ENCODE data around the gene VWF.
"Not testable (repeated sequence)": the region's sequence is repeated elsewhere in the genome, so short reads cannot be mapped to it uniquely, and the experiment has no call there.

VWF gene

DNA sequence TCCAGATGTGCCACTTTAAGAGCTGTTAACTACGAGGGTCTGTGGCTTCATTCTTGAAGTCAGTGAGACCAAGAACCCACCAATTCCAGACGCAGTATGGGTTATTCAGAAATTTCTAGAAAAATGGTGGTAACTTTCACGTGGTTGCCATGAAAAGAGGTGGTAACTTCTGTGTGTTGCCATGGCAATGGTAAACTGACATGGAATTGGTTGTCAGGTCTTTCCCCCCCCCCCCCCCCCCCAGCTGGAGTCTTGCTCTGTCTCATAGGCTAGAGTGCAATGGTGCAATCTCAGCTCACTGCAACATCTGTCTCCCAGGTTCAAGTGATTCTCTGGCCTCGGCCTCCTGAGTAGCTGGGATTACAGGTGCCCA, 18.8 kb upstream of the VWF start:
- no peak for ATAC-seq

DNA sequence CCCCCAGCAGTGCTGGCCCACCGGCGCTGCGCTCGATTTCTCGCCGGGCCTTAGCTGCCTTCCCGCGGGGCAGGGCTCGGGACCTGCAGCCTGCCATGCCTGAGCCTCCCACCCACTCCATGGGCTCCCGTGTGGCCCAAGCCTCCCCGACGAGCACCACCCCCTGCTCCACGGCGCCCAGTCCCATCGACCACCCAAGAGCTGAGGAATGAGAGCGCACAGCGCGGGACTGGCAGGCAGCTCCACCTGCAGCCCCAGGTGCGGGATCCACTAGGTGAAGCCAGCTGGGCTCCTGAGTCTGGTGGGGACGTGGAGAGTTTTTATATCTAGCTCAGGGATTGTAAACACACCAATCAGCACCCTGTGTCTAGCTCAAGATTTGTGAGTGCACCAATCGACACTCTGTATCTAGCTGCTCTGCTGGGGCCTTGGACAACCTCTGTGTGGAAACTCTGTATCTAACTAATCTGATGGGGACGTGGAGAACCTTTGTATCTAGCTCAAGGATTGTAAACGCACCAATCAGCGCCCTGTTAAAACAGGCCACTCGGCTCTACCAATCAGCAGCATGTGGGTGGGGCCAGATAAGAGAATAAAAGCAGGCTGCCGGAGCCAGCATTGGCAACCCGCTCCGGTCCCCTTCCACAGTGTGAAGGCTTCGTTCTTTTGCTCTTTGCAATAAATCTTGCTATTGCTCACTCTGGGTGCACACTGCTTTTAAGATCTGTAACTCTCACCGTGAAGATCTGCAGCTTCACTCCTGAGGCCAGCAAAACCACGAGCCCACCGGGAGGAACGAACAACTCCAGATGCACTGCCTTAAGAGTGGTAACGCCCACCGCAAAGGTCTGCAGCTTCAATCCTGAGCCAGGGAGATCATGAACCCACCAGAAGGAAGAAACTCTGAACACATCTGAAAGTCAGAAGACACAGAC, 18.2 kb upstream of the VWF start:
- ATAC-seq: not testable (repeated sequence)

DNA sequence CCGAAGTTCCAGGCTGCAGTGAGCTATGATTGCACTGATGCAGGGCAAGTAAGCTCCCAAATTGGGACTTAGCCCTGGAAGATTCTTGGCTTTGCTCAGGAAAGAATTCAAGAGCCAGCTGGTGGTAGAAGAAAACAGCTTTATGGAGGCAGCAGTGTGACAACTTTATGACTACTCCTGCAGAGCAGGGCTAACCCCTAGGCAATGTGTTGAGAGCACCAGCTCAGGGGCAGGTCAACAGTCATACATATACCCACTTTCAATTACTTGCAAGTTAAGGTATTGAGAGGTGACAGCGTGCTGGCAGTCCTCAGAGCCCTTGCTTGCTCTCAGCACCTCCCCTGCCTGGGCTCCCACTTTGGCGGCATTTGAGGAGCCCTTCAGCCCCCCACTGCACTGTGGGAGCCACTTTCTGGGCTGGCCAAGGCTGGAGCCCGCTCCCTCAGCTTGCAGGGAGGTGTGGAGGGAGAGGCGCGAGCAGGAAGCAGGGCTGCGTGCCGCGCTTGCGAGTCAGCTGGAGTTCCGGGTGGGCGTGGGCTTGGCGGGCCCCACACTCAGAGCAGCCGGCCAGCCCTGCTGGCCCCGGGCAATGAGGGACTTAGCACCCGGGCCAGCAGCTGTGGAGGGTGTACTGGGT, 17.4 kb upstream of the VWF start:
- ATAC-seq: peak; percentile 73 to 79

- ATAC-seq: peak; percentile 78 to 83
Measured at GRCh38 chr12:6140651-6141447, 16.4 kb upstream of the VWF start.

DNA sequence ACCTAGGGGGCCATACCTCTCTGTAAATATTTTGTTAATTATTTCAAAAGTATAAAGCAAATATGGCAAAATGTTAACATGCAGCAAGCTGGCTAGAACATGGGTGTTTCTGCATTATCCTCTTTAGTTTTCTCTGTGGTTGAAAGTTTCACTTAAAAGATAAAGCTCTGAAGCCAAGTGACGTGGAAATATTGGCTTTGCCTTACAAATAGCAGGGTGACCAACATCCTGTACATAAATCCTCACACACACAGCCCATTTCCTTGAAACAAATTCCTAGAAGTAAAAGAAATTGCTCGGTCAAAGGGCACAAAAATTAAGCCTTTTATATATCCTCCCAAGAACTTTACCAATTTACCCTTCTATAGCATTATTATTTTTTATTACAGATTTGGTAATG, 10.6 kb upstream of the VWF start:
- ATAC-seq: no peak

DNA sequence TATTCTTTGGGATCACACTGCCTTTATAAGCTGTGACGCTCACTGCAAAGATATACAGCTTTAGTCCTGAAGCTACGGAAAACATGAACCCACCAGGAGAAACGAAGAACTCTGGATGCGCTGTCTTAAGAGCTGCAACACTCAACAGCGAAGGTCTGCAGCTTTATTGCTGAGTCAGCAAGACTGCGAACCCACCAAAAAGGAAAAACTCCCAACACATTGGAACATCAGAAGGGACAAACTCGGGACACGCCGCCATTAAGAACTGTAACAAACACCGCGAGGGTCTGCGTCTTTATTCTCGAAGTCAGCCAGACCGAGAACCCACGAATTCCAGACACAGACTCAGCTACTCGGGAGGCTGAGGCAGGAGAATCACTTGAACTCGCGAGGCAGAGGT, 9.2 kb upstream of the VWF start:
- ATAC-seq: no peak

- no peak for ATAC-seq
Measured at GRCh38 chr12:6132496-6132895, 8.0 kb upstream of the VWF start.

GRCh38 chr12:6125310-6125608, 789 bp upstream of the VWF start:
- no peak for ATAC-seq

DNA sequence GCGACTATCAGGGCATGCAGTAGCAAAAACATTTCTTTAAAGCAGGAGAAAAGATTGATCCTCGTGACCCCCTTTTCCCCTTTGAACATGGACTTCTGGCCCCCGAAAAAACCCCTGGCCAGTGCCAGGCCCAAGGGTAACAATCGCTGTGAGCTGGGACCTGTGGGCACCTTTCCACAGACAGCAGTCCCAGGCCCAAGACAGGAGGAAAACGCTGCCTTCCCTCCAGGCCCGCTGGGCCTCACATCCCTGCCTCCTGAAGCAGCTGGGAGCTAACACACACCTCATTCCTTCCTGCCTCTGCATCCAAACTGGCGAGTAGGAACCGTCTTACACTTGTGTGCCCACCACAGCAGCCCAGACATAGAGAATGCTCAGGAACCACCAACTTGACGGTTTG, 1.2 kb downstream of the VWF start:
- no peak for ATAC-seq

GRCh38 chr12:6122201-6122600, 2.3 kb downstream of the VWF start:
- no peak for ATAC-seq

DNA sequence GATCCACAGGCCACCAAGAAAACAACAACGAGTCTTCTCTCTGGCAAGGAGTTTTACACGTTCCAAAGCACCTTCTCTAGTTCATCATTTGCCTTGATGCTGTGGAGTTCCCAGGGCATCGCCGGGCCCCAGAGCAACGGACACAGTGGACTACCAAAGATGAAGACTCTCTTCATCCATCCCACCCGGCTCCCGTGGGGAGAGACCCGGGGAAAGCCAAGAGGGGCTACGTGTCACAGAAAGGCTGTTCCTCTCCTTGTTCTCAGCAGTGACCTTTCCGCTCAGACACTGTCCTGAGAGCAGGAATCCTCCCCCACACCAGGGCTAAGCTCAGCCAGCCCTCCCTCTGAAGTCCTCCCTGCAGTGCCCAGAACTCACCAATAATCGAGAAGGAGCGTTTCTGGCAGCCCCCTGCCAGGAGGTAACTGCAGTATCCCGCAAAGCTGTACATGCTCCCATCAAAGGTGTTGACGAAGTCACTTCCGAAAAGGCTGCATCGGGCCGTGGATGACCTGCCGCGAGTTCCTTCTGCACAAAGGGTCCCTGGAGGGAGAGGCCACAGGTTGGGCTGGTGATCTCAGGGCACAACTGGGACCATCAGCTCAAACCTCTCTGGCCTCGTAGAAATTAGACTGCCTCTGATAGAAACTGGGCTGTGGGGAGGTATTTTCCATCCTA, 3.5 kb downstream of the VWF start:
- no peak for ATAC-seq

DNA sequence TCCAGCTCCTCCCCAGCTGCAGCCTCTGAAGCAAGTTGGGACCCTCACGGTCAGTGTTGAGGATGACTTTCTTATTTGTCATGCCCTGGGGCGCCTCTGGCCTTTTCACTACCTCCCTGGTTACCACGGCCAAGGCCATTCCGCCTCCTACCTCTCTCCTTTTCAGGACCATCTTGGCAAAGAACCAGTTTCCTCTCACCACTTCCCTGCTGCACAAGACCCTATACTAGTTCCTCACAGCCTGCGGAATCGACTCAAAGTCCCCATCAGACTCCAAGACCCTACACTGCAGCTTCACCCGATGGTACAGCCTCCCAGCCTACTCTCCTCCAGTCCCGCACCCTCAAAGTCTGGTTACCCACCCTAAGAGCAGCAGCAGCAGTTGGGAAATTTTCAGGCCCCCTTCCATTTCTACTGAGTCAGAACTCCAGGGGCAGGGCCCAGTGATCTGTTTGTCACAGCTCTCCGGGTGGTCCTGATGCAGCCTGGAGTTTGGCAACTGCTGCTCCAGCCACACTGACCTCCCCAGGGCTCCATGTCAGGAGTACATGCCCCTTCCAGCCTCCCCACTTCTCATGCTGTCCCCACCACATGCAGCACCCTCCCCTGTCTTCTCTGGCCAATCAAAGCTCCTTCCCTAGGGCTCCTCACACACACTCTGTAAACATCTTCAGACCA, 5.4 kb downstream of the VWF start:
- no peak for ATAC-seq

DNA sequence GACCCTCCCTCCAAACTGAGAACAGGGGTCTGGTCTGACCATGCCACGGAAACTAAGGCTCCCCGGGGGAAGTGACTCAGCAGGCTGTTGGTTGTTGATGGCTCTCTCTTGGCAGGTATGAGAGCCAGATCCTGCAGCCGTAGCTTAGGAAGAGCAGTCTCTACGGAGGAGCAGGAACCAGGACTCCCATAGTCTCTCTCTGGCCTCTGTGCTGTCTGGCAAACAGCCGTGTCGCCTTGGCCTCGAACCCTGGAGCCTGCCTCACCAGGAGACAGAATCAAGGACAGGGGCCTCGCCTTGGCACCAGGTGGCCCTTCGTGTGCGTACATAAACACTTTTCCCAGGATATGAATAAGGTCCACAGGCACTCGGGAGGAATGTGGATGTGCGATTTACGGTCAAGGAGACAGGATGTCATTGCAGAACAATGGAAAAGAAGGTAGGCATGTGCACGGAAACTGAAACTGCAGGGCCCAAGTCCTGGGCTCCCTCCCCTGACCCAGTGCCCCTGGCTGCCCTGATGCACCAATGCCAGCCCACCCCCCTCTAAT, 7.9 kb downstream of the VWF start:
- no peak for ATAC-seq

GRCh38 chr12:6115389-6115788, 9.1 kb downstream of the VWF start:
- peak; percentile 63 to 72 for ATAC-seq

DNA sequence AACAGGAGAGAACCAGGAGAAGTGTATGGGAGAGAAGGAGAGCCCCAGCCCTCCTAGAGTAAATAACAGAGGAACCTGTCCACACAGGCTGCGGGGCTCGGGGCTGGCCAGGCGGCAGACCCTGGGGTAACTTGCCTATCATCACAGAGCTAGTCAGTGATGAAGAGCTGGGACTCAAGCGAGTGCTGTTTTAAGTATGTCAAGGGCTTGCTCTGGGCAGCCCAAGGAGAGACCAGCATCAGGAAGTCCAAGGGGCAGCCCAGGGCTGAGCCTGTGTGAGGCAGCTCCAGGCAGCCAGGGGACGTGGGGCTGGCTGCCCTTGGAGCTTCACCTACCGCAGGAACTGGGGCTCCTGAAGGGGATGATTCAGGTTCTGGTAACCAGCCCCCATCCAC, 10.0 kb downstream of the VWF start:
- no peak for ATAC-seq

GRCh38 chr12:6113691-6114475, 10.6 kb downstream of the VWF start:
- no peak for ATAC-seq

DNA sequence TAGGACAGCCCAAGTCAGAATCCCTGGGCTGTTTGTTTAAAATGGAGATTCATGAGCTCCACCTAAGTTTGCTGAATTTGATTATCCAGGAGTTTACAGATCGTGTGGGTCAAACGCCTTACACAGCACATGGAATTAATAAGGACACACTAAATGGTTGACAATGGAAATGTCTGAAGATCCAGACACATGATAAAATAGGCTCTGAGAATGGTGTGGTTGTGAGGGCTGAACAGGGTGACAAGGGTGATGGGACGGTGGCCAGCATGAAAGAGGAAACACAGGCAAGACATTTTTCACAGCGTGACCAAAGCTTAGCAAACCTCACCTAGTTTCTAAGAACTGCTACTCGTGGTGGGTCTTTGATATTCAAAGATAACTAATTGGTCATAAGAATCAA, 12.5 kb downstream of the VWF start:
- no peak for ATAC-seq

- ATAC-seq: no peak
Measured at GRCh38 chr12:6110006-6110405, 14.5 kb downstream of the VWF start.

DNA sequence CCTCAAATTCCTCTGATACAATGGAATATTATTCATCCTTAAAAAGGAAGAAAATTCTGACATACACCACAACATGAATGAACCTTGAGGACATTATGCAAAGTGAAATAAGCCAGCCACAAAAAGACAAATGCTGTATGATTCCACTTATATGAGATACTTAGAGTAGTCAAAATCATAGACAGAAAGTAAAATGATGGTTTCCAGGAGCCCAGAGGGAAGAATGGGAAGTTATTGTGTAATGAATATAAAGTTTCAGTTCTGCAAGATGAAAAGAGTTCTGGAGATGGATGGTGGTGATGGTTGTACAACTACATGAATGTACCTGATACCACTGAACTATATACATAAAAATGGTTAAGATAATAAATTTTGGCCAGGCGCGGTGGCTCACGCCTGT, 18.3 kb downstream of the VWF start:
- ATAC-seq: no peak

GRCh38 chr12:6104842-6105241, 19.6 kb downstream of the VWF start:
- ATAC-seq: no peak

DNA sequence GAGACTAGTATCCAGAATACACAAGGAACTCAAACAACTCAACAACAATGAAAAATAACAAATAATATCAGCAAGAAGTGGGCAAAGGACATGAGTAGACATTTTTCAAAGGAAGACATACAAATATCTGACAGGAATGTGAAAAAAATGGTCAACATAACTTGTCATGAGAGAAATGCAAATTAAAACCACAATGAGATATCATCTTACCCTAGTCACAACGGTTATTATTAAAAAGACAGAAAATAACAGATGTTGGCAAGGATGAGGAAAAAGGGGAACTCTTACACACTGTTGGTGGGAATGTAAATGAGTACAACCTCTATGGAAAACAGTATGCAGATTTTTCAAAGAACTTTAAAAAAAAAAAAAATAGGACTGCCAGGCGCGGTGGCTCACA, 20.4 kb downstream of the VWF start:
- no peak for ATAC-seq
